ENCODE measurements around the gene EBP.

DNA sequence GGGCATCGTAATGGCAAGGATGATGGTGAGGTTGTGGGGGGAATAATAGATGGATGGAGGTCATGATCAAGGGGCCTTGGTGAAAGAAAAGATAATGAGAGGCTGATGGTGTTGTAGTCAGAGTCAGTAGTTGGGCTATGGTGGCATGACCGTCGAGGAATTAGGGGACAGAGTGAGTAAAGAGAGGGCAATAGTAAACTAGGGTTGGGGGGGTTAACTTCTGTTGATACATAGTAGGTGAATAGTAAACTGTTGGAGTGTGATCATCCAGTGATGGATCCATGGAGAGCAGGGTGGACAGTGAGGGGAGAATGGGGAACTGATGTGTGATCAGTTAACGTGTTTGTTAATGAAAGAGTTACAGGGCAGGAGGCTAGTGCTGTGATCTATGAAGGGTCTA, 44.7 kb upstream of the EBP start:
- no peak for TF ChIP-seq POLR2A (IDR thresholded peaks at IDR 0.05)
- TF ChIP-seq, protein P1, sequence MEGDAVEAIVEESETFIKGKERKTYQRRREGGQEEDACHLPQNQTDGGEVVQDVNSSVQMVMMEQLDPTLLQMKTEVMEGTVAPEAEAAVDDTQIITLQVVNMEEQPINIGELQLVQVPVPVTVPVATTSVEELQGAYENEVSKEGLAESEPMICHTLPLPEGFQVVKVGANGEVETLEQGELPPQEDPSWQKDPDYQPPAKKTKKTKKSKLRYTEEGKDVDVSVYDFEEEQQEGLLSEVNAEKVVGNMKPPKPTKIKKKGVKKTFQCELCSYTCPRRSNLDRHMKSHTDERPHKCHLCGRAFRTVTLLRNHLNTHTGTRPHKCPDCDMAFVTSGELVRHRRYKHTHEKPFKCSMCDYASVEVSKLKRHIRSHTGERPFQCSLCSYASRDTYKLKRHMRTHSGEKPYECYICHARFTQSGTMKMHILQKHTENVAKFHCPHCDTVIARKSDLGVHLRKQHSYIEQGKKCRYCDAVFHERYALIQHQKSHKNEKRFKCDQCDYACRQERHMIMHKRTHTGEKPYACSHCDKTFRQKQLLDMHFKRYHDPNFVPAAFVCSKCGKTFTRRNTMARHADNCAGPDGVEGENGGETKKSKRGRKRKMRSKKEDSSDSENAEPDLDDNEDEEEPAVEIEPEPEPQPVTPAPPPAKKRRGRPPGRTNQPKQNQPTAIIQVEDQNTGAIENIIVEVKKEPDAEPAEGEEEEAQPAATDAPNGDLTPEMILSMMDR (IDR thresholded peaks at IDR 0.05) = no peak
